ENCODE data around the gene CAD. TPM values are rescaled to one million over a fixed set of nuclear protein-coding genes. Genes with fewer than 3 reads are reported as not detected.

Gene CAD
- total and polyA plus RNA-seq, 2 donors (not counting 1 experiment from before 2014, with no cell fraction given) = 11.9 to 32.0 TPM

DNA sequence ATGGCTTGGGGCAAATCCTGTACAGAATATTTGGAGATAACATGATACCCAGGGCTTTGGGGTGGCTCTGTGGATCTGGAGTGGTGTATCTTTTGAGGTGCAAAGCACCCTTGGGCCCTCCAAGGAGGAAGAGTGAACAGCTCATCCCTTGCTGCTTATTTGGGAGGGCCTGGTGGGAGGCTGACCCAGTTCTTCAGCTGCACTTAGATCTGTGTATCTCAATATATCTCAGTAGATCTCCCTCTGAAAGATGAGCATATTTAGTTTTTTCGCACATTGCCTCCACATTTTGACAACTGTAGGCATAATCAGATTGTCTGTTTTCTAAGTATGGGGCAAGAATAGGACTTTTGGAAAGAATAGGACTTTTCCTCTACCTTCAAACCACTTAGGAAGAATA is 67.8 kb downstream of the CAD start:
- H3K79me2 ChIP-seq (ENCODE audit: control insufficient read depth, insufficient read depth, low read length) = no peaks in the 10 kb centered on the region
- no peak overlapping the region for H3K4me3 ChIP-seq (replicated peaks in 1 of 4; ENCODE audit: control extremely low read depth in 1 of 4, insufficient read depth in 1 of 4, low read depth in 3 of 4, low read length in 4 of 4)
- peaks cover 7% of the 10 kb centered on the region for H3K4me1 ChIP-seq (ENCODE audit: control insufficient read depth, extremely low read depth, insufficient read depth, low read length)
- H3K9ac ChIP-seq (ENCODE audit: insufficient read depth, low read length) = no peak overlapping the region
- DNase-seq (ENCODE audit: low read depth in 2 of 2) = no peak
- H3K27me3 ChIP-seq (ENCODE audit: control insufficient read depth, insufficient read depth, low read length) = no peaks in the 10 kb centered on the region
- H2AFZ ChIP-seq (ENCODE audit: low read length) = no peak overlapping the region
- H3K9me3 ChIP-seq (ENCODE audit: control insufficient read depth, insufficient read depth, low read depth, low read length) = no peaks in the 10 kb centered on the region
- no peaks in the 10 kb centered on the region for H3K36me3 ChIP-seq (ENCODE audit: control insufficient read depth, insufficient read depth, low read length)
- H3K27ac ChIP-seq (ENCODE audit: insufficient read depth, low read length) = no peak overlapping the region
- TF ChIP-seq, protein P1, sequence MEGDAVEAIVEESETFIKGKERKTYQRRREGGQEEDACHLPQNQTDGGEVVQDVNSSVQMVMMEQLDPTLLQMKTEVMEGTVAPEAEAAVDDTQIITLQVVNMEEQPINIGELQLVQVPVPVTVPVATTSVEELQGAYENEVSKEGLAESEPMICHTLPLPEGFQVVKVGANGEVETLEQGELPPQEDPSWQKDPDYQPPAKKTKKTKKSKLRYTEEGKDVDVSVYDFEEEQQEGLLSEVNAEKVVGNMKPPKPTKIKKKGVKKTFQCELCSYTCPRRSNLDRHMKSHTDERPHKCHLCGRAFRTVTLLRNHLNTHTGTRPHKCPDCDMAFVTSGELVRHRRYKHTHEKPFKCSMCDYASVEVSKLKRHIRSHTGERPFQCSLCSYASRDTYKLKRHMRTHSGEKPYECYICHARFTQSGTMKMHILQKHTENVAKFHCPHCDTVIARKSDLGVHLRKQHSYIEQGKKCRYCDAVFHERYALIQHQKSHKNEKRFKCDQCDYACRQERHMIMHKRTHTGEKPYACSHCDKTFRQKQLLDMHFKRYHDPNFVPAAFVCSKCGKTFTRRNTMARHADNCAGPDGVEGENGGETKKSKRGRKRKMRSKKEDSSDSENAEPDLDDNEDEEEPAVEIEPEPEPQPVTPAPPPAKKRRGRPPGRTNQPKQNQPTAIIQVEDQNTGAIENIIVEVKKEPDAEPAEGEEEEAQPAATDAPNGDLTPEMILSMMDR (conservative IDR thresholded peaks at IDR 0.05 in 1 of 2, IDR thresholded peaks at IDR 0.05 in 1 of 2; ENCODE audit: low read depth in 1 of 2, low read length in 2 of 2) = no peak
- no peak for TF ChIP-seq EZH2 (IDR thresholded peaks at IDR 0.05; ENCODE audit: low read length, missing control alignments)
- no peaks in the 10 kb centered on the region for H4K20me1 ChIP-seq (ENCODE audit: control insufficient read depth, extremely low read depth, insufficient read depth, low read length)
- no peak overlapping the region for H3K4me2 ChIP-seq (ENCODE audit: extremely low read depth, insufficient read depth, low read length)

DNA sequence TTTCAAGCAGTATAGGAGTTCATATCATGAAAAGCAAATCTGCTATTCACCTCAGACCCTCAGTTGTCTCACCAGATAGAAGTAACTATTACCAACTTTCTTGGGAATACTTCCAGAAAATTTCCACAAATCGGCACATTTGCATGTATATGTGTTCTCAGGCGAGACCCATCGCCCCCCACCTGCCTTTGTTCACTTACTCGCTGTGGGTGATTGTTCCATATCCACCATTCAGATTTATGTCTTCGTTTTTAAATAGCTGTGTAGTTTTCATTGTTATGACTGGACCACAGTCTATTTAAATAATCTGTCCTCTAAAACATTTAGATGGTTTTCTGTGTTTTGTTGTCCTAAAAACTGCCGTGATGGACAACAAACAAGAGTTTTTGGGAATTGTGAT is 68.3 kb downstream of the CAD start:
- H3K9ac ChIP-seq (ENCODE audit: insufficient read depth, low read length) = no peak overlapping the region
- no peaks in the 10 kb centered on the region for H3K36me3 ChIP-seq (ENCODE audit: control insufficient read depth, insufficient read depth, low read length)
- H3K4me1 ChIP-seq (ENCODE audit: control insufficient read depth, extremely low read depth, insufficient read depth, low read length) = peaks cover 7% of the 10 kb centered on the region
- H4K20me1 ChIP-seq (ENCODE audit: control insufficient read depth, extremely low read depth, insufficient read depth, low read length) = no peaks in the 10 kb centered on the region
- no peak for DNase-seq (ENCODE audit: low read depth in 2 of 2)
- TF ChIP-seq, protein P1 (conservative IDR thresholded peaks at IDR 0.05 in 1 of 2, IDR thresholded peaks at IDR 0.05 in 1 of 2; ENCODE audit: low read depth in 1 of 2, low read length in 2 of 2) = no peak
- no peak for TF ChIP-seq EZH2 (IDR thresholded peaks at IDR 0.05; ENCODE audit: low read length, missing control alignments)
- H3K27me3 ChIP-seq (ENCODE audit: control insufficient read depth, insufficient read depth, low read length) = no peaks in the 10 kb centered on the region
- no peak overlapping the region for H3K4me2 ChIP-seq (ENCODE audit: extremely low read depth, insufficient read depth, low read length)
- H2AFZ ChIP-seq (ENCODE audit: low read length) = no peak overlapping the region
- H3K27ac ChIP-seq (ENCODE audit: insufficient read depth, low read length) = no peak overlapping the region
- H3K9me3 ChIP-seq (ENCODE audit: control insufficient read depth, insufficient read depth, low read depth, low read length) = no peaks in the 10 kb centered on the region
- H3K4me3 ChIP-seq (replicated peaks in 1 of 4; ENCODE audit: control extremely low read depth in 1 of 4, insufficient read depth in 1 of 4, low read depth in 3 of 4, low read length in 4 of 4) = no peak overlapping the region
- no peaks in the 10 kb centered on the region for H3K79me2 ChIP-seq (ENCODE audit: control insufficient read depth, insufficient read depth, low read length)

DNA sequence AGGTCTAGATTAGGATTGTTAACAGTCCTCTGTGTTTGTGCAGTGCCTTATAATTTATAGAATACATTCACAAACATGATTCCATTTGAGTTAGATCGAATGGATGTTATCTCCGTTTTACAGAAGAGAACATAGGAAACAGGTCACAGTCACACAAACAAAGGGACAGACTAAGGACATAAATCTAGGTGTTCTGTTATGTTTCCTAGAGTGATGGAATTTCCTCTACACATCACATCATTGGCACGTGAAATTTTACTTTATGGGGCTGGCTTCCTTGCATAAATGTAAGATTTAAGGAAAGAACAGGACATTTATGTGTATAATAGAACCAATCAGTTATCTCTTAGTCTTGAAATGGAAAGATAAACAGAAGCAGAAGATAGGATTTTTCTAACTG is 71.4 kb downstream of the CAD start:
- Histone ChIP-seq H2AFZ (ENCODE audit: low read length) (no peak overlapping the region), H3K4me1 (ENCODE audit: control insufficient read depth, extremely low read depth, insufficient read depth, low read length) (no peaks in the 10 kb centered on the region), H3K27me3 (ENCODE audit: control insufficient read depth, insufficient read depth, low read length) (peaks cover 6% of the 10 kb centered on the region), H3K36me3 (ENCODE audit: control insufficient read depth, insufficient read depth, low read length) (no peaks in the 10 kb centered on the region), H3K4me2 (ENCODE audit: extremely low read depth, insufficient read depth, low read length) (no peak overlapping the region), H3K9ac (ENCODE audit: insufficient read depth, low read length) (no peak overlapping the region), H3K27ac (ENCODE audit: insufficient read depth, low read length) (no peak overlapping the region), H3K4me3 (replicated peaks in 1 of 4; ENCODE audit: control extremely low read depth in 1 of 4, insufficient read depth in 1 of 4, low read depth in 3 of 4, low read length in 4 of 4) (no peak overlapping the region), H3K79me2 (ENCODE audit: control insufficient read depth, insufficient read depth, low read length) (no peaks in the 10 kb centered on the region), H4K20me1 (ENCODE audit: control insufficient read depth, extremely low read depth, insufficient read depth, low read length) (no peaks in the 10 kb centered on the region), H3K9me3 (ENCODE audit: control insufficient read depth, insufficient read depth, low read depth, low read length) (no peaks in the 10 kb centered on the region)
- no peak for DNase-seq (ENCODE audit: low read depth in 2 of 2)
- no peak for TF ChIP-seq EZH2 (IDR thresholded peaks at IDR 0.05; ENCODE audit: low read length, missing control alignments)
- TF ChIP-seq, protein P1 (conservative IDR thresholded peaks at IDR 0.05 in 1 of 2, IDR thresholded peaks at IDR 0.05 in 1 of 2; ENCODE audit: low read depth in 1 of 2, low read length in 2 of 2) = no peak
